Measurements from ENCODE around the gene SLC35E1. TPM values are rescaled to one million over a fixed set of nuclear protein-coding genes. Genes with fewer than 3 reads are reported as not detected.

SLC35E1 gene
- total and polyA plus RNA-seq, 2 donors (not counting 3 experiments of a cell fraction or from before 2014, with no cell fraction given): 36.0 to 37.5 TPM

DNA sequence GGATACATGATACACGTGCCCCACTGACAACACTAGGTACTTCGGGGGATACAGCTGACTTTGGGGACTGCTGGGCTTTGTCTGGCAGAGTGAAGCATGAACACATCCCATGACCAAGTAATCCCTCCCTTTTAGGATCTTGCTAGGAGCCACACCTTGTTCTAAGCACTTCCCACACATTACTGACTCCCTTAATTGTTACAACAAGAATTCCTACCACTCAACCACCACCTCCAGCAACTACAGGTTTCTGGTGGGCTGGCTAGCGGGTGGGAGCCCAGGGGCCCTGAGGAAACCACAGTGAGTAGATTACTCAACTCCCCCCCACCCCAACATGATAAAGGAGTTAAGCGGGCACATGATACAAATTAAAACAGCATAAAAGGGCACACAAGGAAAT, 7.2 kb upstream of the SLC35E1 start:
- DNase-seq (ENCODE audit: low read depth, low spot score): no peak
- no peaks in the 10 kb centered on the region for H3K9me3 ChIP-seq (replicated peaks; ENCODE audit: control insufficient read depth, insufficient read depth, low read length)
- no peaks in the 10 kb centered on the region for H4K20me1 ChIP-seq (replicated peaks; ENCODE audit: control insufficient read depth, extremely low read depth, insufficient read depth, low read length)
- peaks cover 0 to 16% of the 10 kb centered on the region in 2 experiments for H3K36me3 ChIP-seq (ENCODE audit: control insufficient read depth in 2 of 2, extremely low read depth in 1 of 2, insufficient read depth in 2 of 2, low read length in 2 of 2)
- CTCF ChIA-PET: no interaction called here
- TF ChIP-seq EZH2 (IDR thresholded peaks at IDR 0.05; ENCODE audit: borderline replicate concordance, low read depth, low read length, severe bottlenecking): no peak
- TF ChIP-seq, protein P1, sequence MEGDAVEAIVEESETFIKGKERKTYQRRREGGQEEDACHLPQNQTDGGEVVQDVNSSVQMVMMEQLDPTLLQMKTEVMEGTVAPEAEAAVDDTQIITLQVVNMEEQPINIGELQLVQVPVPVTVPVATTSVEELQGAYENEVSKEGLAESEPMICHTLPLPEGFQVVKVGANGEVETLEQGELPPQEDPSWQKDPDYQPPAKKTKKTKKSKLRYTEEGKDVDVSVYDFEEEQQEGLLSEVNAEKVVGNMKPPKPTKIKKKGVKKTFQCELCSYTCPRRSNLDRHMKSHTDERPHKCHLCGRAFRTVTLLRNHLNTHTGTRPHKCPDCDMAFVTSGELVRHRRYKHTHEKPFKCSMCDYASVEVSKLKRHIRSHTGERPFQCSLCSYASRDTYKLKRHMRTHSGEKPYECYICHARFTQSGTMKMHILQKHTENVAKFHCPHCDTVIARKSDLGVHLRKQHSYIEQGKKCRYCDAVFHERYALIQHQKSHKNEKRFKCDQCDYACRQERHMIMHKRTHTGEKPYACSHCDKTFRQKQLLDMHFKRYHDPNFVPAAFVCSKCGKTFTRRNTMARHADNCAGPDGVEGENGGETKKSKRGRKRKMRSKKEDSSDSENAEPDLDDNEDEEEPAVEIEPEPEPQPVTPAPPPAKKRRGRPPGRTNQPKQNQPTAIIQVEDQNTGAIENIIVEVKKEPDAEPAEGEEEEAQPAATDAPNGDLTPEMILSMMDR (IDR thresholded peaks at IDR 0.05; ENCODE audit: extremely low read depth in 1 of 2, insufficient read depth in 1 of 2, low read depth in 1 of 2, low read length in 2 of 2): no peak
- TF ChIP-seq JUN (IDR thresholded peaks at IDR 0.05; ENCODE audit: borderline replicate concordance, insufficient read depth, insufficient read length, low read depth): no peak
- TF ChIP-seq POLR2A (IDR thresholded peaks at IDR 0.05; ENCODE audit: low read depth, low read length): no peak
- TF ChIP-seq FOS (IDR thresholded peaks at IDR 0.05; ENCODE audit: borderline replicate concordance, insufficient read depth, low read length): no peak
- TF ChIP-seq GATA2 (IDR thresholded peaks at IDR 0.05; ENCODE audit: insufficient read depth, insufficient read length, low read depth, low read length): no peak
- TF ChIP-seq MYC (IDR thresholded peaks at IDR 0.05; ENCODE audit: low read depth, low read length): no peak
- TF ChIP-seq, protein P2, sequence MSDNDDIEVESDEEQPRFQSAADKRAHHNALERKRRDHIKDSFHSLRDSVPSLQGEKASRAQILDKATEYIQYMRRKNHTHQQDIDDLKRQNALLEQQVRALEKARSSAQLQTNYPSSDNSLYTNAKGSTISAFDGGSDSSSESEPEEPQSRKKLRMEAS (IDR thresholded peaks at IDR 0.05; ENCODE audit: insufficient read depth, insufficient read length): no peak
- no peak for TF ChIP-seq POLR2AphosphoS5 (IDR thresholded peaks at IDR 0.05; ENCODE audit: insufficient read depth, low read depth, low read length)
- no TSS peak for BruUV-seq (replicated peaks)
- dilution Hi-C loops (cut with MboI; ENCODE audit: extremely low pct_ligation_motif_present, low sequenced_read_pairs): no loop called here
- no peaks in the 10 kb centered on the region for H3K27me3 ChIP-seq (ENCODE audit: control insufficient read depth in 2 of 2, insufficient read depth in 2 of 2, low read length in 2 of 2)
- intact Hi-C loops (cut with micrococcal nuclease): no loop called here
- no peak overlapping the region for H2AFZ ChIP-seq (ENCODE audit: low read depth, low read length)
- peaks cover 69% of the 10 kb centered on the region for H3K79me2 ChIP-seq (ENCODE audit: control insufficient read depth, insufficient read depth, low read length)
- H3K4me1 ChIP-seq (ENCODE audit: control insufficient read depth, extremely low read depth, insufficient read depth, low read length): peaks cover 9% of the 10 kb centered on the region
- no peak overlapping the region for H3K4me2 ChIP-seq (ENCODE audit: insufficient read depth, low read length)
- no peak overlapping the region for H3K27ac ChIP-seq (ENCODE audit: insufficient read depth, low read depth, low read length)
- no peaks in the 10 kb centered on the region for H3K9me1 ChIP-seq (replicated peaks; ENCODE audit: control insufficient read depth, extremely low read depth, insufficient read depth, low read length)
- FAIRE-seq: no peak
- no peak overlapping the region for H3K9ac ChIP-seq (replicated peaks; ENCODE audit: extremely low read depth, insufficient read depth, low read length)
- POLR2A ChIA-PET: no interaction called here
- H3K4me3 ChIP-seq (replicated peaks in 1 of 3; ENCODE audit: insufficient read depth in 1 of 3, low read depth in 1 of 3, low read length in 3 of 3): no peak overlapping the region

Measured in endothelial cell of umbilical vein (primary cell).